Activated CD4-positive, alpha-beta T cell treated with anti-CD3 and anti-CD28 coated beads, Interleukin-10, Interleukin-2, amounts not matched to agents 100 ng/mL and 50 ng/mL, durations not matched to agents 16 hours and 8 hours (primary cell): ENCODE measurements around the gene LHFPL4.
"Not testable (repeated sequence)": the region's sequence is repeated elsewhere in the genome, so short reads cannot be mapped to it uniquely, and the experiment has no call there.

Source experiments
- DNase-seq: peaks from one replicate; pipeline ENCODE4 v3.0.0-alpha.2; 2020

LHFPL4 gene

GRCh38 chr3:9534429-9534828, 19.2 kb downstream of the LHFPL4 start:
- no peak for DNase-seq

GRCh38 chr3:9525078-9525477, 28.5 kb downstream of the LHFPL4 start:
- no peak for DNase-seq

- DNase-seq, result no peak
These were observed 38.7 kb downstream of the LHFPL4 start for GRCh38 chr3:9514956-9515355.

GRCh38 chr3:9514306-9514705, 39.3 kb downstream of the LHFPL4 start:
- no peak for DNase-seq

- DNase-seq, result no peak
These were observed 41.1 kb downstream of the LHFPL4 start for GRCh38 chr3:9512456-9513045.

- no peak for DNase-seq
These were observed 44.8 kb downstream of the LHFPL4 start for GRCh38 chr3:9508781-9509180.

- no peak for DNase-seq
These were observed 45.7 kb downstream of the LHFPL4 start for GRCh38 chr3:9507586-9508578.

- peak; percentile 78 for DNase-seq
These were observed 50.3 kb downstream of the LHFPL4 start for GRCh38 chr3:9503283-9503682.

- DNase-seq, result no peak
These were observed 52.4 kb downstream of the LHFPL4 start for GRCh38 chr3:9501226-9501625.

- DNase-seq, result peak; percentile 76
These were observed 53.2 kb downstream of the LHFPL4 start for GRCh38 chr3:9500108-9501050.

- no peak for DNase-seq
These were observed 54.0 kb downstream of the LHFPL4 start for GRCh38 chr3:9499455-9500107.

GRCh38 chr3:9498781-9499180, 54.8 kb downstream of the LHFPL4 start:
- DNase-seq, result no peak

GRCh38 chr3:9497821-9498565, 55.6 kb downstream of the LHFPL4 start:
- no peak for DNase-seq

GRCh38 chr3:9496893-9497292, 56.7 kb downstream of the LHFPL4 start:
- no peak for DNase-seq

- DNase-seq, result not testable (repeated sequence)
These were observed 59.6 kb downstream of the LHFPL4 start for GRCh38 chr3:9494036-9494435.

- DNase-seq, result no peak
These were observed 62.1 kb downstream of the LHFPL4 start for GRCh38 chr3:9491506-9491905.

GRCh38 chr3:9485248-9485647, 68.4 kb downstream of the LHFPL4 start:
- no peak for DNase-seq

GRCh38 chr3:9480265-9480664, 73.4 kb downstream of the LHFPL4 start:
- DNase-seq, result no peak

GRCh38 chr3:9476935-9477334, 76.7 kb downstream of the LHFPL4 start:
- no peak for DNase-seq

- DNase-seq, result no peak
These were observed 79.1 kb downstream of the LHFPL4 start for GRCh38 chr3:9474482-9474881.

- no peak for DNase-seq
These were observed 80.0 kb downstream of the LHFPL4 start for GRCh38 chr3:9473496-9474065.
